ENCODE measurements around the gene SCAMP4.

- peak; percentile 70 to 80 for TF ChIP-seq CTCF (conservative IDR thresholded peaks at IDR 0.05 in 1 of 2, IDR thresholded peaks at IDR 0.05 in 1 of 2; ENCODE audit: low read depth in 1 of 2, low read length in 2 of 2)
- no peak for TF ChIP-seq EZH2 (IDR thresholded peaks at IDR 0.05; ENCODE audit: low read length, missing control alignments)
These were observed 24.0 kb downstream of the SCAMP4 start for GRCh38 chr19:1929021-1929742.

Data from fibroblast of lung (primary cell).